Tibial nerve (tissue), 4 donors: ENCODE measurements around the gene FSTL4. TPM values are rescaled to one million over a fixed set of nuclear protein-coding genes. Genes with fewer than 3 reads are reported as not detected.

ENCODE experiments used
- DNase-seq, 2 donors: peaks; one replicate each; pipeline ENCODE4 v3.0.0-alpha.2; 2019; ENCODE audit warnings: low spot score in 2 of 2
- H3K27ac ChIP-seq, 4 donors: fragments of 200-600 bp; sonication (generic) in 3 of 4; one replicate each; pipeline ENCODE4 v1.5.1; 2017 to 2019; ENCODE audit warnings: mild to moderate bottlenecking in 1 of 4
- H3K27me3 ChIP-seq, 2 donors: fragments of 200-600 bp; sonication (generic) in 1 of 2; one replicate each; pipeline versions ENCODE4 v1.5.1 to v1.6.0; 2017 to 2019
- H3K36me3 ChIP-seq, 3 donors: fragments of 200-600 bp; sonication (generic); one replicate each; pipeline ENCODE4 v1.5.1; 2018 to 2019
- H3K4me1 ChIP-seq, 4 donors: fragments of 200-600 bp; sonication (generic) in 3 of 4; one replicate each; pipeline ENCODE4 v1.5.1; 2017 to 2019
- H3K4me3 ChIP-seq, 4 donors: fragments of 200-600 bp; sonication (generic) in 3 of 4; one replicate each; pipeline ENCODE4 v1.5.1; 2017 to 2019; ENCODE audit warnings: mild to moderate bottlenecking in 1 of 4, moderate library complexity in 1 of 4
- H3K9me3 ChIP-seq, 4 donors: fragments of 200-600 bp; sonication (generic) in 3 of 4; one replicate each; pipeline ENCODE4 v1.5.1; 2017 to 2019
- CTCF ChIP-seq, 5 experiments: fragments of 200-600 bp in 3 of 5; fragments of 450-650 bp in 2 of 5; sonication (generic) in 3 of 5; IDR thresholded peaks; one replicate each; pipeline ENCODE4 v1.5.1; 2016 to 2019; ENCODE audit warnings: antibody characterized with exemption in 5 of 5, mild to moderate bottlenecking in 3 of 5, moderate library complexity in 2 of 5
- EP300 ChIP-seq, 2 donors: sonication (generic); formaldehyde crosslinking; IDR thresholded peaks; one replicate each; pipeline ENCODE4 v1.6.1; 2017; ENCODE audit warnings: antibody characterized with exemption in 2 of 2, mild to moderate bottlenecking in 1 of 2
- POLR2A ChIP-seq, 2 donors: fragments of 450-650 bp; IDR thresholded peaks; one replicate each; pipeline ENCODE4 v1.6.1; 2017; ENCODE audit warnings: antibody characterized with exemption in 2 of 2, mild to moderate bottlenecking in 2 of 2, moderate library complexity in 2 of 2
- WGBS, 2 donors: methylation state at CpG; one replicate each; pipeline ENCODE4 v1.1.5; 2018; 5-methylcytosine and 5-hydroxymethylcytosine counted together
- total RNA-seq, 4 donors: library from RNA; depleted of rRNA; stranded (reverse); fragments of >200 nt; gene quantifications; one replicate each; pipeline ENCODE4 v1.1.0, GENCODE V29; 2016

FSTL4 gene
- total RNA-seq, 4 donors from 2014 or later, result 0.22 TPM; not detected in 3

- no peaks in the 10 kb centered on the region for H3K27me3 ChIP-seq
- no peak overlapping the region for H3K4me3 ChIP-seq
- TF ChIP-seq EP300 (IDR thresholded peaks at IDR 0.05) (no peak), CTCF (IDR thresholded peaks at IDR 0.05) (no peak), POLR2A (IDR thresholded peaks at IDR 0.05) (no peak)
Measured at GRCh38 chr5:133641683-133642082, 29.3 kb upstream of the FSTL4 start.

GRCh38 chr5:133639850-133640528 lies 27.6 kb upstream of the FSTL4 start:
- no peak for DNase-seq
- Histone ChIP-seq H3K9me3 (no peaks in the 10 kb centered on the region), H3K36me3 (no peaks in the 10 kb centered on the region), H3K4me3 (no peak overlapping the region), H3K4me1 (no peaks in the 10 kb centered on the region), H3K27ac (no peak overlapping the region), H3K27me3 (no peaks in the 10 kb centered on the region)
- WGBS, 2 donors, result 56 to 59% methylated on average over 4 of the region's 4 CpGs
- TF ChIP-seq POLR2A (IDR thresholded peaks at IDR 0.05) (no peak), CTCF (IDR thresholded peaks at IDR 0.05) (no peak), EP300 (IDR thresholded peaks at IDR 0.05) (no peak)

More at GRCh38 chr5:133641683-133642082, 29.3 kb upstream of the FSTL4 start:
- Histone ChIP-seq H3K9me3 (no peaks in the 10 kb centered on the region), H3K4me1 (no peaks in the 10 kb centered on the region), H3K36me3 (no peaks in the 10 kb centered on the region), H3K27ac (no peak overlapping the region)
- DNase-seq, result no peak

DNA sequence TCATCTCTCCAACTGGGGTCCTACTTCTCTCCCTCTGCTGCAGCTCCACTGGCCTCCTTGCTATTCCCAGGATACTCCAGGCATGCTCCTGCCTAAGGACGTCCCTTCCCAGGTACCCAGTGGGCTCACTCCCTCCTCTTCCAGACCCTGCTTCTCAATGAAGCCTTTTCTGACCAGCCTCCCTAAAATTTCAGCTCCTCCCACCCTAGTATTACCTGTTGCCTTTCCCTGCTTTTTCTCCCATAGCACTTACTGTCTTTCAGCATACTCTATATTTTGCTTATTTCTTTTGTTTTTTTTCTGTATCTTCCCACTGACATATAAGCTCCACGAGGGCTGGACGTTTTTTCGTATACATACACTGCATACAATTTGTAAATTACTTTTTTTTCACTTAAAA lies 26.1 kb upstream of the FSTL4 start:
- Histone ChIP-seq H3K4me3 (no peak overlapping the region), H3K4me1 (no peaks in the 10 kb centered on the region), H3K27me3 (no peaks in the 10 kb centered on the region), H3K27ac (no peak overlapping the region), H3K36me3 (no peaks in the 10 kb centered on the region), H3K9me3 (no peaks in the 10 kb centered on the region)
- 48 to 67% methylated on average over 4 of the region's 4 CpGs for WGBS, 2 donors
- no peak for TF ChIP-seq CTCF (IDR thresholded peaks at IDR 0.05)
- no peak for TF ChIP-seq EP300 (IDR thresholded peaks at IDR 0.05)
- TF ChIP-seq POLR2A (IDR thresholded peaks at IDR 0.05), result no peak
- DNase-seq, result no peak

DNA sequence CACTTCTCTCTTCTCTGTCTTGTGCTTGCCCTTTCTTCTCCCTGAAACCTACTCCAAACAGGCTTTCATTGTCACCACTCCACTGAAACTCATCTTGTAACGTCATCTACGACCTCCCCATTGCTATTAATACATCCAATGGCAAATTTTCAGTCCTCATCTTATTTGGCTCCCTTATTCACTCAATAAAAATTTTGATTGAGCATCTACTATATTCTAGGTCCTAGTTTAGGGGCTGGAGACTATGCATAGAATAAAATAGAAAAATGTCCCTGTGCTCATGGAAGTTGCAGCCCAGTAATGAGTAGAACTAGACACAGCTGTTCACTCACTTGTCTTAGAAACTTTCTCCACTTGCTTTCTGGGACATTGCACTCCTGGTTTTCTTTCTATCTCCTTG lies 24.9 kb upstream of the FSTL4 start:
- H3K36me3 ChIP-seq, result no peaks in the 10 kb centered on the region
- WGBS, 2 donors, result 29 to 42% methylated on average over 2 of the region's 2 CpGs
- H3K27ac ChIP-seq, result no peak overlapping the region
- no peaks in the 10 kb centered on the region for H3K4me1 ChIP-seq
- TF ChIP-seq EP300 (IDR thresholded peaks at IDR 0.05) (no peak), POLR2A (IDR thresholded peaks at IDR 0.05) (no peak), CTCF (IDR thresholded peaks at IDR 0.05) (no peak)
- DNase-seq, result no peak
- H3K4me3 ChIP-seq, result no peak overlapping the region
- H3K9me3 ChIP-seq, result no peaks in the 10 kb centered on the region
- no peaks in the 10 kb centered on the region for H3K27me3 ChIP-seq

- Histone ChIP-seq H3K4me1 (no peaks in the 10 kb centered on the region), H3K36me3 (no peaks in the 10 kb centered on the region), H3K9me3 (no peaks in the 10 kb centered on the region), H3K4me3 (no peak overlapping the region), H3K27me3 (no peaks in the 10 kb centered on the region), H3K27ac (no peak overlapping the region)
- no peak for DNase-seq
- WGBS, 2 donors, result 0 to 37% methylated on average over 1 of the region's 1 CpG
- no peak for TF ChIP-seq POLR2A (IDR thresholded peaks at IDR 0.05)
- TF ChIP-seq CTCF (IDR thresholded peaks at IDR 0.05), result no peak
- TF ChIP-seq EP300 (IDR thresholded peaks at IDR 0.05), result no peak
Measured at GRCh38 chr5:133635051-133635450, 22.7 kb upstream of the FSTL4 start.
